Epithelial cell of alveolus of lung (primary cell): ENCODE data around the gene POLD4. TPM values are rescaled to one million over a fixed set of nuclear protein-coding genes. Genes with fewer than 3 reads are reported as not detected.

Experiments used
- total RNA-seq: library from RNA; depleted of rRNA; stranded (reverse); fragments of >200 nt; gene quantifications from 2 replicates; pipeline ENCODE4 v1.2.1, GENCODE V29; 2015

The POLD4 gene
- total RNA-seq = 73.8 and 239 TPM in 2 replicates

DNA sequence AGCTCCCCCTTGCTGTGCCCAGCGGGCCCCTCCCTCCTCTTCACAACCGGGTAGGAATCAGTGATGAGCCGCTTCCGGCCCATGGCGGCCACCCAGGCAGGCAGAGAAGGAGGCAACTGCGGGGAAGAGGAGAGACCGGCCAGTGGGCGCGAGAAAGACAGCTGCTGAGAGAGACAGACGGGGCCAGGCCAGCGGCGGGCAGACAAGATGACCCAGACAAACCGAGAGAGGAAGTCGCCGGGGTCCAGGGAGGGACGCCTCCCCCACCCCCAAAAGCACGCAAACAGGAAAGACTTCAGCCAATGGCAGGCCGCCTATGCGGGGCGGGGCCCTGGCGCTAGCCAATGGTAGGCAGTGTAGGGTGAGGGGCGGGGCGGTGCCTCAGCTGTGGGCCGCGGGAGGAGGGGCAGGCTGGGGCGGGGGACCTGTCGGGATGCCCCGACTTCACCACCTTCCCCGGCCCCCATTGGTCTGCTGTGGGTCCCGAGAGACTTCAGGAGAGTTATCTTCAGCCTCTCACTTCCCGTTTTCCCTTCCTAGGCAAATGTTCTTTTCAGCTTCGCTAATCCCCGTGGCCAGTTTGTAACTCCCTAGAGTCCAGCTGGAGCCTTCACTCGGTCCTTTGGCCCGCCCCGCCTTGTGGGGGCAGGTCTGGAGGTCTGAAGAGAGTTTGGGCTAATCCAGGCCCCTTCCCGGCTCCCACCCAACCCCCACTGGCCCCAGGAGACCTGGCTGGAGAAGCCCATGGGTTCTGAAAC is at the start of gene POLD4:
Gene POLD4 (minus strand): TSS at position 230 of the 758 bp plus-strand sequence. CDS start 147 bp downstream, at position 83.

DNA sequence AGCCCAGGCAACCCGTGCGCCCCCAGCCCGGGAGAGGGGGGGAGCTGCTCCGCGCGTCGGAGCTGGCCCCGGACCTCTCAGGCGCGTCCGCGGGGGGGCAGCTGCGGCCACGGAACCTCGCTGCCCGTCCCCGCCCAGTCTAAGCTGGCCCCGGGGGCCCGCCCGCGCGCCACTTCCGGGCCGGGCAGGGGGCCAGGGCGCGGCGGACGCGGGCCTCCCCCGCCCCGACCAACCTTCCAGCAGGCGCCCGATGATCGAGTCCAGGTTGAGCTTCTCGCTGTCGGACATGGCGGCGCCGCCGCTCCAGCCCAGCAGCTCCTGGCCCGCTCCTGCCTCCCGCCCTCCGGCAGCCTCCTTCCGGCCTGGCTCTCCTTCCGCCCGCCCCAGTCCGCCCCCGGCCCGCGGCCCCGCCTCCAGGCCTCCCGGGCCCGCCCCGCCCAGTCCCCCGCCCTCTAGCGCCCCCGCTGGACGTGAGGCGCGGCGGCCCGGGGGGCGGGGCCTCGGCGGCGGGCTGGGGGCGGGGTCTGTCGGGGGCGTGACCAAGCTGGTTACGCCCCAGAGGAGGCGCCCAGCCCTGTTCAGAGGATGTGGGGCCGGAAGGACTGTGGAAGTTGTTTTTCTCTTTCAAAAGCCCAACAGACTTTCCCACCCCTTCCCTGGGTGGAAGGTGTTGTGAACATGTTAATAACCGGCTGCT is 48.3 kb upstream of the POLD4 start, which contains the start of gene PPP1CA:
Gene PPP1CA (minus strand): TSS at position 364 of the 697 bp plus-strand sequence. CDS start 76 bp downstream, at position 288.

DNA sequence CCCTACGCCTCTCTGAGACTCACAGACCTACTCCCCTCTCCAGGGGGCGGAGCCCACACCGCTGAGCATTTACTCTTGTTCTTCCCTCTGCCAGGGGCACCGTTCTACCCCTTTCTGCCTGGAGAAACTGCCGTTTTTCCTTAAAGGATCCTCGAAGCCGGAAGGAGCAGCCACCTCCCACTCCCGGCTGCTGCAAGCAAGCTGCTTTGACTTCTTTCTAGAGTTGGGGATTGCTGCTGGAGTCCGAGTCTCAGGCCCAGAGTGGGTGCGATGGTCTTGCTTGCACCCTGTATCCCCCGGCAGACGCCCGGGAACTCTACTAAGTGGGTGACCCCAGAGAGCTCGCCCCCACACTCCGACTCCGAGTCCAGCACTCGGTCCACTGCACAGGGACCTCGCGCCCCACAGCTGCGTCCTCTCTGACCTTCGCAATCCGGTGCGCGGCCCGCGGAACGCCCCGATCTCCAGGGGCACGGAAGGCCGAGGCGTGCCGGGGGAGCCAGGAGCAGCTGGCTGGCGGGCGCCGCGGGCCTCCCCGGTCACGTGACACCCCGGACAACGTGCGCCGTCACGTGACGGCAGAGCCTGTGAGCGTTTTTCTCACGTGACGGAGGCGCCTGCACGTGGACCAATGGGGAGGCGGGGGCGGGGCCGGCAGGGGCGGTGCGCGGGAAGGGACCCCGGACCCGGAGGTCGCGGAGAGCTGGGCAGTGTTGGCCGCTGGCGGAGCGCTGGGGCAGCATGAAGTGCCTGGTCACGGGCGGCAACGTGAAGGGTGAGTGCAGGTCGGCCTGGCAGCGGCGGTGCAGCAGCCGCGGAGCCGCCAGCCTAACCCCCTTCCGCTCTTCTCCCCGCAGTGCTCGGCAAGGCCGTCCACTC is 38.2 kb upstream of the POLD4 start, which contains the start of gene RAD9A:
Gene RAD9A (plus strand): TSS at position 683 of the 879 bp plus-strand sequence. CDS start 59 bp downstream, at position 742.

DNA sequence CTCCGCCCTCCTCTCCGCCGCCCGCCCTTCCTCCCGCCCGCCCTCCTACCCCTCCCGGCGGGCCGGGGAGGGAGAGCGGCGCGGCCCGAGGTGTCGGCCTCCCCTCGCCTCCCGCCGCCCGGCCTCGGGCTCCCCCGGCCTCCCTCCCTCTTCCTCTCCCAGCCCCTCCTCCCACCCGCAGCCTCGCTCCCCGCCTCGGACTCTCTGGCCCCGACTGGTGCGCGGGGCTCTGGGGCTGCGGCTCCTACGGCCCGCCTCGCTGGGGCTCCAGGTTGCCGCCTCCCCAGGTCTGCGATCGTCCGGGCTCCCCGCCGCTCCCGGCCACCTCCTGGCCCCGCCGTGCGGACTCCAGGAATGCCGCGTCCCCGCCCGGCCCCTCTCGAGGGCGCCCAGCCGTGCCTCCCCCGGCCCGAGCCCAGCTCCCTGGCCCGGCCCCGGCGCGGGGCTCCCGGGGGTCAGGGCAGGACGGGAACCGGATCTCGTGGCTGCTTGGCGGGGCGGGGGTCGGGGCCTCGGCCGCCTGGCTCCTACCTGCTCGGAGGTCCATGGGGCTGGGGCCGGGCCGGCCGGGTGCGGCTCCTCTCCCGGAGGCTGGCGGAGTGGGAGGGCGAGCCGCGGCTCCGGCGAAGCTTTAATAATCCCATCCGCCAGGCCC is 19.8 kb upstream of the POLD4 start, which contains the start of gene CLCF1:
Gene CLCF1 (minus strand): TSS at position 606 of the 655 bp plus-strand sequence. CDS start 59 bp downstream, at position 547.

DNA sequence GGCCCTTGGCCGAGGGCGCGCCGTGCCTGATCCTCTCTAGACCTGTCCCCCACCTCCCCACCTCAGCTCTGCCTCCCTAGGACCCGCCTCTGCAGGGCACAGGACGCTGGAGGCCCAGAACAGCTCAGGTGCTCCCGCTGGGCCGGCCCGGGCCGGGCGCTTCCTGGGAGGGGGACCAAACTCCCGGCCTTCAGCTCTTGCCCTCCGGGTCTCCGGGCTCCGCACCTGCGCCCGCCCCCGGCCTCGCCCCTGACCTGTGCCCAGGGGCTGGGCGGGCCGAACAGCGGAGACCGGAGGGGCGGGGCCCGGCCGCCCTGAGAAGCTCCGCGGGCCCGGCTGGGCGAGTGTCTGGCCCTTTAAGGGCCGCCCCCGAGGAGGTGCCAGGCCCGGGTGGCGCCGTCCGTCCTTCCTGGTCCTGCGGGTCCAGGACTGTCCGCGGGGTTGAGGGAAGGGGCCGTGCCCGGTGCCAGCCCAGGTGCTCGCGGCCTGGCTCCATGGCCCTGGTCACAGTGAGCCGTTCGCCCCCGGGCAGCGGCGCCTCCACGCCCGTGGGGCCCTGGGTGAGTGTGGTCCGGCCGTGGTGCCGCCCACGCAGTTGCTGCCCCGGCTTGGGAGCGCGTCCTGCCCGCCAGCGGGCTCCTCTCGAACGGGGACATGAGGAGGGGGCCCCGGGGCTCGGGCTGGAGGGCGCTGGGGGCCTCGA is 50.1 kb downstream of the POLD4 start, which contains the start of gene SSH3:
Gene SSH3 (plus strand): TSS at position 399 of the 703 bp plus-strand sequence. CDS start 96 bp downstream, at position 495.

Other genes with a start within 250 kb of the POLD4 start
- 26.0 and 35.9 TPM in 2 replicates for gene KDM2A, start 234.3 kb downstream of the POLD4 start, total RNA-seq
- gene GRK2, start 87.1 kb downstream of the POLD4 start, total RNA-seq = 38.7 and 39.6 TPM in 2 replicates
- 20.9 and 27.4 TPM in 2 replicates for gene ANKRD13D, start 64.2 kb downstream of the POLD4 start, total RNA-seq
- 17.8 and 26.7 TPM in 2 replicates for gene SSH3, start 50.0 kb downstream of the POLD4 start, total RNA-seq
- gene CLCF1, start 20.1 kb upstream of the POLD4 start, total RNA-seq = 10.0 and 10.4 TPM in 2 replicates
- gene RAD9A, start 38.4 kb upstream of the POLD4 start, total RNA-seq = 8.4 and 10.8 TPM in 2 replicates
- 141 and 253 TPM in 2 replicates for gene PPP1CA, start 48.3 kb upstream of the POLD4 start, total RNA-seq
- gene TBC1D10C, start 50.5 kb upstream of the POLD4 start, total RNA-seq = not detected in 2 replicates
- 0.88 TPM in 1 of 2 replicates, not detected in the other for gene CARNS1, start 62.1 kb upstream of the POLD4 start, total RNA-seq
- 49.5 and 61.2 TPM in 2 replicates for gene RPS6KB2, start 74.9 kb upstream of the POLD4 start, total RNA-seq
- gene PTPRCAP, start 84.1 kb upstream of the POLD4 start, total RNA-seq = 1.9 TPM in 1 of 2 replicates, not detected in the other
- gene CORO1B, start 89.9 kb upstream of the POLD4 start, total RNA-seq = 86.8 and 95.6 TPM in 2 replicates
- not detected in 2 replicates for gene GPR152, start 99.2 kb upstream of the POLD4 start, total RNA-seq
- not detected in 2 replicates for gene CABP4, start 101.8 kb upstream of the POLD4 start, total RNA-seq
- 46.4 and 55.7 TPM in 2 replicates for gene TMEM134, start 115.7 kb upstream of the POLD4 start, total RNA-seq
- 70.7 and 120 TPM in 2 replicates for gene AIP, start 129.5 kb upstream of the POLD4 start, total RNA-seq
- gene PITPNM1, start 151.8 kb upstream of the POLD4 start, total RNA-seq = 32.7 and 33.9 TPM in 2 replicates
- 36.5 and 68.4 TPM in 2 replicates for gene CDK2AP2, start 154.6 kb upstream of the POLD4 start, total RNA-seq
- gene CABP2, start 169.9 kb upstream of the POLD4 start, total RNA-seq = not detected in 2 replicates
- 722 and 2,244 TPM in 2 replicates for gene GSTP1, start 230.3 kb upstream of the POLD4 start, total RNA-seq